HL-60 (cell line): ENCODE results near the gene CANX.
"Not testable (repeated sequence)": the region's sequence is repeated elsewhere in the genome, so short reads cannot be mapped to it uniquely, and the experiment has no call there.

Source experiments
- DNase-seq, 2 experiments: peaks; one replicate each; pipeline ENCODE4 v3.0.0-alpha.2; 2010 to 2020; ENCODE audit warnings: low read depth in 1 of 2, low spot score in 1 of 2
- H3K27ac ChIP-seq: fragments of 250-450 bp; sonication (Bioruptor Pico); replicated peaks from 2 replicates; pipeline ENCODE4 v1.5.1; 2020; ENCODE audit warnings: mild to moderate bottlenecking, moderate library complexity
- H3K27me3 ChIP-seq: fragments of 250-450 bp; sonication (Bioruptor Pico); 2 replicates; pipeline ENCODE4 v1.5.1; 2021; ENCODE audit warnings: mild to moderate bottlenecking, moderate library complexity; ENCODE audit not compliant: insufficient read depth, poor library complexity, severe bottlenecking
- H3K4me3 ChIP-seq: replicated peaks from 2 replicates; pipeline ENCODE4 v1.5.1; 2011; ENCODE audit warnings: mild to moderate bottlenecking, control low read depth, low read length; ENCODE audit not compliant: insufficient read depth
- CTCF ChIP-seq: IDR thresholded peaks from one replicate; pipeline ENCODE4 v1.5.1; 2011; ENCODE audit warnings: low read length, control low read depth, inconsistent platforms; ENCODE audit not compliant: insufficient read depth
- GABPA ChIP-seq: IDR thresholded peaks from 2 replicates; pipeline ENCODE4 v1.6.1; 2012; ENCODE audit warnings: low read depth
- POLR2AphosphoS5 ChIP-seq: IDR thresholded peaks from 2 replicates; pipeline ENCODE4 v1.6.1; 2012; ENCODE audit warnings: low read depth
- SPI1 ChIP-seq: IDR thresholded peaks from 2 replicates; pipeline ENCODE4 v1.6.1; 2012; ENCODE audit warnings: low read depth, mild to moderate bottlenecking, borderline replicate concordance
- TF ChIP-seq, protein P1 (sequence below): IDR thresholded peaks from 2 replicates; pipeline ENCODE4 v1.6.1; 2012; ENCODE audit warnings: low read depth; ENCODE audit not compliant: insufficient replicate concordance

CANX gene

DNA sequence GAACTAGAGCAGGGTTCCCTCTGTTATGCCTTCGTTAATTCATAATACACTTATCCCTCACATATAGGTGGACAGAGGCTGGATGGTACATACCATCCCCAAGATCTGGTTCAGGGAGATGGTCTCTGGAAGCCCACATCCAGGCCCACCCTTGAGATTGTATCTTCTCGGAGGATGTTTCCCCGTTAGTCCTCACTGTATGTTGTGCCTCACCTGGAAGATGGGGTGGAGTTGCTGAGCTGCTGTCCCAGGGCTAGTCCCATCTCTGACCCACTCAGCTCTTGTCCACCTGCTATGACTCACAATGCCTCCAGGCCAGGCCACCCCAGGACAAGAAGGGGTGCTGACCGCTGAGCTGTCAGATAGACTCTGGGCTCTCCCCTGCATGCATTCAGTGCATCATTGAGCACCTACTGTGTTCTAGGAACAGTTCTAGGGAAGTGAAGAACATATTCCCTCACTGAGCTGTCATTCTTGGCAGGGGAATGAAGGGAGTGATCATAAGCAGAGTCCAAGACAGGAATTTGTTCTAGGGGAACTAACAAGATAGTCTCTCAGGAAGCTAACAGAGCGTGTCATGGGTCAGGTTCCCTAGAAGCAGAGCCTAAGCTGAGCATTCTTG is 17.9 kb upstream of the CANX start, which contains the start of gene CBY3:
TSS of gene CBY3 (minus strand) at position 255 of the 622 bp plus-strand sequence. CDS start at position 139, 116 bp downstream.
- Histone ChIP-seq H3K4me3 (no peak within 1 kb of the TSS), H3K27me3 (no peaks in the 10 kb centered on the region), H3K27ac (no peak within 1 kb of the TSS)
- DNase-seq: no peak
- TF ChIP-seq, protein P1, sequence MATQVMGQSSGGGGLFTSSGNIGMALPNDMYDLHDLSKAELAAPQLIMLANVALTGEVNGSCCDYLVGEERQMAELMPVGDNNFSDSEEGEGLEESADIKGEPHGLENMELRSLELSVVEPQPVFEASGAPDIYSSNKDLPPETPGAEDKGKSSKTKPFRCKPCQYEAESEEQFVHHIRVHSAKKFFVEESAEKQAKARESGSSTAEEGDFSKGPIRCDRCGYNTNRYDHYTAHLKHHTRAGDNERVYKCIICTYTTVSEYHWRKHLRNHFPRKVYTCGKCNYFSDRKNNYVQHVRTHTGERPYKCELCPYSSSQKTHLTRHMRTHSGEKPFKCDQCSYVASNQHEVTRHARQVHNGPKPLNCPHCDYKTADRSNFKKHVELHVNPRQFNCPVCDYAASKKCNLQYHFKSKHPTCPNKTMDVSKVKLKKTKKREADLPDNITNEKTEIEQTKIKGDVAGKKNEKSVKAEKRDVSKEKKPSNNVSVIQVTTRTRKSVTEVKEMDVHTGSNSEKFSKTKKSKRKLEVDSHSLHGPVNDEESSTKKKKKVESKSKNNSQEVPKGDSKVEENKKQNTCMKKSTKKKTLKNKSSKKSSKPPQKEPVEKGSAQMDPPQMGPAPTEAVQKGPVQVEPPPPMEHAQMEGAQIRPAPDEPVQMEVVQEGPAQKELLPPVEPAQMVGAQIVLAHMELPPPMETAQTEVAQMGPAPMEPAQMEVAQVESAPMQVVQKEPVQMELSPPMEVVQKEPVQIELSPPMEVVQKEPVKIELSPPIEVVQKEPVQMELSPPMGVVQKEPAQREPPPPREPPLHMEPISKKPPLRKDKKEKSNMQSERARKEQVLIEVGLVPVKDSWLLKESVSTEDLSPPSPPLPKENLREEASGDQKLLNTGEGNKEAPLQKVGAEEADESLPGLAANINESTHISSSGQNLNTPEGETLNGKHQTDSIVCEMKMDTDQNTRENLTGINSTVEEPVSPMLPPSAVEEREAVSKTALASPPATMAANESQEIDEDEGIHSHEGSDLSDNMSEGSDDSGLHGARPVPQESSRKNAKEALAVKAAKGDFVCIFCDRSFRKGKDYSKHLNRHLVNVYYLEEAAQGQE: no peak
- TF ChIP-seq SPI1 (no peak), POLR2AphosphoS5 (no peak), GABPA (no peak), CTCF (no peak)

DNA sequence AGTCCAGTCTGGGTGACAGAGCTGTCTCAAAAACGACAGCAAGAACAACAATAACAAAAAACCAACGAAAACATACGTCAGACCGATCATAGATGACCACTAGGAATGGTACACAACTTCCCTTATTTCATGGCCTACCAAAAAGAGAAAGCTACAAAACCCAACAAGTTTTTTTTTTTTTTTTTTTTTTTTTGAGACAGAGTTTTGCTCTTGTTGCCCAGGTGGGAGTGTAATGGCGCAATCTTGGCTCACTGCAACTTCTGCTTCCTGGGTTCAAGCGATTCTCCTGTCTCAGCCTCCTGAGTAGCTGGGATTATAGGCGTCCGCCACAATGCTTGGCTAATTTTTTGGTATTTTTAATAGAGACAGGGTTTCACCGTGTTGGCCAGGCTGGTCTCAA is 9.6 kb upstream of the CANX start:
- peak in 1 of 2 experiments; percentile 27 for DNase-seq
- H3K27ac ChIP-seq, H3K27me3 ChIP-seq, H3K4me3 ChIP-seq: not testable (repeated sequence)

GRCh38 chr5:179694561-179694960 is 4.2 kb upstream of the CANX start:
- no peak for DNase-seq
- no peaks in the 10 kb centered on the region for H3K27me3 ChIP-seq
- no peak overlapping the region for H3K4me3 ChIP-seq
- TF ChIP-seq SPI1: no peak
- TF ChIP-seq, protein P1: no peak
- TF ChIP-seq POLR2AphosphoS5: no peak
- no peak for TF ChIP-seq CTCF
- no peak for TF ChIP-seq GABPA
- H3K27ac ChIP-seq: no peak overlapping the region

DNA sequence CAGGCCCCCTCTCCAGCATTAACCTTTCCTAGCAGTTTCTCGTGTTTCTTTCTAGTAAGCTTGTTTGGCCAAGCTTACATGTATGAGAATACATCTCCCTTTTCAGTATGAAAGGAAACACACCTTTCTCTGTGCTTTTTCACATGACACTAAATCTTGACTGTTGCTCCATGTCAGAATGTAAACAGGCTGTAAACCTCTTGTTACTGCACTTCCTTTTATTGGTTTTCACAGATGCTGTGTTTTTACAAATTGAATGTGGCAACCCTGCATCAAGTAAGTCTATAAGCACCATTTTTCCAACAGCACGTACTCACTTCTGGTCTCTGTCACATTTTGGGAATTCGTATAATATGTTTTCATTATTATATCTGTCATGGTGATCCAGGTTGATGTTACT is 2.2 kb upstream of the CANX start:
- peak in 1 of 2 experiments; percentile 25 for DNase-seq
- peak overlapping the region; percentile 97 for H3K27ac ChIP-seq
- H3K4me3 ChIP-seq: no peak overlapping the region
- no peak for TF ChIP-seq GABPA
- TF ChIP-seq SPI1: peak; percentile 91
- H3K27me3 ChIP-seq: no peaks in the 10 kb centered on the region

GRCh38 chr5:179697108-179697507 is 1.7 kb upstream of the CANX start:
- Histone ChIP-seq H3K27me3 (no peaks in the 10 kb centered on the region), H3K27ac (peak overlapping the region; percentile 97), H3K4me3 (no peak overlapping the region)
- DNase-seq: no peak
- TF ChIP-seq GABPA: no peak
- TF ChIP-seq POLR2AphosphoS5: no peak
- TF ChIP-seq, protein P1: no peak
- TF ChIP-seq SPI1: no peak
- TF ChIP-seq CTCF: no peak

- not testable (repeated sequence) for DNase-seq, H3K27me3 ChIP-seq
- Histone ChIP-seq H3K4me3 (peak overlapping the region; percentile 74), H3K27ac (peak overlapping the region; percentile 97)
These were observed 1.2 kb upstream of the CANX start for GRCh38 chr5:179697543-179697942.
